HG02588 (cell line): ENCODE data around the gene ARFGEF3.
"Not testable (repeated sequence)": the region's sequence is repeated elsewhere in the genome, so short reads cannot be mapped to it uniquely, and the experiment has no call there.

Experiments used
- ATAC-seq: cut with Tn5 transposase; IDR thresholded peaks from one replicate; pipeline ENCODE4 v1.9.1; 2021; ENCODE audit warnings: mild to moderate bottlenecking, moderate library complexity; ENCODE audit not compliant: unreplicated experiment

Gene ARFGEF3

GRCh38 chr6:138341176-138341575 is 179.4 kb downstream of the ARFGEF3 start:
- ATAC-seq: no peak

DNA sequence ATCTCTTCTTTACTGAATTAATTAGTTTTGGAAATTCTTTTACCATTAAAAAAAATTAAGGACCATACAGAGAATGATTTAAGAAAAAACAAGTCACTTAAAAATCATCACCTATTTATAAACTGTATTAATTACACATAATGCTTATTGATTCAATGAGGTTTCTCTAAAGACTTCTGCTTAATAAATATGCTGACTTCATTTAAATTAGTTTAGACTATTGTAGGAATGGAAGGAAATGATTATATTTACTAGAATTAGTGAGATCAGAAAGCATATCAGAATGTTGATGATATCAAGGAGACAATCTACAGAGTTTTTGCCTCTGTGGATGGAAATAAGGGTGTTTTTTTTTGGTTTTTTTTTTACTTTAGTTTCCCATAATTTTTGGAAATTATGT is 181.4 kb downstream of the ARFGEF3 start:
- no peak for ATAC-seq

- no peak for ATAC-seq
Observed at GRCh38 chr6:138345565-138346285, 184.0 kb downstream of the ARFGEF3 start.

- no peak for ATAC-seq
Observed at GRCh38 chr6:138346302-138347195, 184.8 kb downstream of the ARFGEF3 start.

DNA sequence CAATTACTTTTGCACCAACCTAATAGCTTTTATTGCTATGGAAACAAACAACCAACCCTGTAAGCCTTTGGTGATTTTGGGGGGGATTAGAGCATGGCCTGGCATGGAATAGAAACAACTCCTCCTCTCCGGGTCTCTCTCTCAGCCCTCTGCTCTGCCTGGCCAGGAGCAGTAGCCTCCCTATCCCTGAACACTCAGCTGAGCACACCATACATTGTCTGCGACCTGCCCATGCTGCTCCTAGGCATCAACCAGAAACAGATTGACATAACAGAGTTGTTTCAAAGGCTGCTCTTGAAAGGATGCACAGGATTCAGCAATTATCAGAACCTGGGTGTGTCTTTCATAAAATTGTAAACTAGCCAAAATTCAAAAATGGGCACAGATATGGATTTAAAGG is 186.1 kb downstream of the ARFGEF3 start:
- no peak for ATAC-seq

- no peak for ATAC-seq
Observed at GRCh38 chr6:138349891-138350290, 188.2 kb downstream of the ARFGEF3 start.

- ATAC-seq: no peak
Observed at GRCh38 chr6:138357928-138358327, 196.2 kb downstream of the ARFGEF3 start.

DNA sequence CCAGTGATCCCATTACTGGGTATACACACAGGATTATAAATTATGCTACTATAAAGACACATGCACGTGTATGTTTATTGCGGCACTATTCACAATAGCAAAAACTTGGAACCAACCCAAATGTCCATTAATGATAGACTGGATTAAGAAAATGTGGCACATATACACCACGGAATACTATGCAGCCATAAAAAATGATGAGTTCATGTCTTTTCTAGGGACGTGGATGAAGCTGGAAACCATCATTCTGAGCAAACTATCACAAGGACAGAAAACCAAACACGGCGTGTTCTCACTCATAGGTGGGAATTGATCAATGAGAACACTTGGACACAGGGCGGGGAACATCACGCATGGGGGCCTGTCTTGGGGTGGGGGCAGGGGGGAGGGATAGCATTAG is 206.9 kb downstream of the ARFGEF3 start:
- not testable (repeated sequence) for ATAC-seq

DNA sequence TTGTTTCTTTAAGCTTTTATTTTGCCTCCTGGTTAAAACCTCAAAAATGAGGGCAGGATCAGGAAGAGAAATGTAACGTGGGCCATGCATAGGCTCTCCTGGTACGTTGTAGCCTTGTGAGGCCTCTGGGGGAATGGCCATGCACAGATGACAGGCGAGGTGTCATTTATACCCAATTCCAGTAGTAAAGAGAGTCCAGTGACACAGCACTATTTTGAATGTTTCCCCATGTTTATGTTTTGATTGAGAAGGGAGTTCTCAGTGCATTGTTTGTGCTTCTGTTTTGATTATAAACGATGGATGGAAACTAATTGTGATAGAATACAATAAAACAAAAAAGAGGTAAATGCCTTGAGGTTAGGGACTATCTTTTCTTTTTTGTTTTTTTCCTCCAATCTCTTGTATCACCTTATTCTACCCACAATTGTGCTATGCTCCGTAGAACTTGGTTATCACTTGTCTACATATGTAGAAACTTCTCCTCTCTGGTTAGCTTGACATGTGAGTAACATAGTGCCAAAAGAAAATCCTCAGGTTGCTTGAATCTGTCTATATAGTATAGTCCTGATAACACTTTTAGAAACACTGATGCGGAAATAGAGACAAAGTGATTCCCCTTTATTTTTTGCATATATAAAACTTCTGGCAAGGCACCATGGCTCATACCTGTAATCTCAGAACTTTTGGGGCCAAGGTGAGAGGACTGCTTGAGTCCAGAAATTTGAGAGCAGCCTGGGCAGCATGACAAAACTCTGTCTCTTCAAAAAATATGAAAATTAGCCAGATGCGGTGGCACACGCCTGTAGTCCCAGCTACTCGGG is 209.1 kb downstream of the ARFGEF3 start:
- ATAC-seq: no peak

DNA sequence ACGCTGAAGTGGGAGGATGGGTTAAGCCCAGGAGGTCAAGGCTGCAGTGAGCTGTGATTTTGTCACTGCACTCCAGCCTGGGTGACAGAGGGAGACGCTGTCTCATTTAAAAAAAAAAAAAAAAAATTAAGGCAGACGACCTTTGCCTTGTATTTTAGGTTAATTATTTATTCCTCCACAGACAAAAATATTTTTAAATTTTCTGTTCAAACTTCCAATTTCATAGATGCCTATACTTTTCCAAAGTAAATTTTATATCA is 209.6 kb downstream of the ARFGEF3 start:
- no peak for ATAC-seq

DNA sequence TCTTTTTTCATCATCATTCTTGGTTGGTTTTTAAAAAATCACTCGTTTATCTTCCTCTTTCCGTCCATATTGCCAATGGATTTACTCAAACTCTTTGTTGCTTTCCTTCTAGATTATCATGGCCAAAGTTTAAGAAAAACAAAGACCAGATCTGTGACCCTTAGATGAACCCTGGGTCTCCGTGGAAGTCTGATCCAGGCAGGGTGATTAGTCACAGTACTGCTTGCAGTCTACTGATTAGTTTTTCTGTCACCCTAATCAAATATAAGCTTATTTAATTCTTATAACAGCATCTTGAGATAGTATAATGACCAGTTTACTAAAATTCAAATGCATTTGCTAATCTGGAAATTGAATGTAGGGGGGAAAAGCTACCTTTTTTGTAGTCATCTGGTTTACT is 210.0 kb downstream of the ARFGEF3 start:
- ATAC-seq: no peak

DNA sequence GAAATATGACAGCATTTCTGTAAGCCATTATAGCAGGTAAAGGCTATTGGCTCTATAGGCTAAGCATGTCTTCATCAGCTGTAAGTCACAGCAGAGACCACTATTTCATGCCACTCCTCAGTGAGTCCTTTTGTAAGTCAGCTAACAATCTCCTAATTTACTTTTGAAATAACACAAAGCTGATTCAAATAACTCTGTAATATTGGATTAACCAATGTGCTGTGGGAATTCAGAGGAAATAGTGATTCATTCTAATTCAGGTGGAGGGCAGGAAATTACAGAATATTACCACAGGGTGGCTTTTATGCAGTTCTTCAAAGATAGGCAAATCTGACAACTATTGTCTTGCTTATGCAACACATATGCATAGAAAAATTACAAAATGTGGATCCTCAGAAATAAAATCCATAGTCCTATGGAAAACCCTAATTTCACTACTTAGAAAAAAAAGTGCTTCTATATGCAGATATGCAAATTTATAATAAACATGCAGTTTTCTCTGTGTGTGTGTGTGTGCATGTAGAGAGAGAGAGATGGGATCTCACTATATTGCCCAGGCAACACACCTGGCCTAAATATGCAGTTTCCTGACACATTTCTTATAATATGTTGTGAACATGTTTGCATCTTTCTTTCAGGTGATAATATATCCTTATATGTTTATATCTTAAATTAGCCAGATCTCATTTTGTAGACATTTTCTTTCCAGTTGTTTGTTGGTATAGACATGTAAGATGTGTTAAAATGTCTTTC is 211.1 kb downstream of the ARFGEF3 start:
- no peak for ATAC-seq

DNA sequence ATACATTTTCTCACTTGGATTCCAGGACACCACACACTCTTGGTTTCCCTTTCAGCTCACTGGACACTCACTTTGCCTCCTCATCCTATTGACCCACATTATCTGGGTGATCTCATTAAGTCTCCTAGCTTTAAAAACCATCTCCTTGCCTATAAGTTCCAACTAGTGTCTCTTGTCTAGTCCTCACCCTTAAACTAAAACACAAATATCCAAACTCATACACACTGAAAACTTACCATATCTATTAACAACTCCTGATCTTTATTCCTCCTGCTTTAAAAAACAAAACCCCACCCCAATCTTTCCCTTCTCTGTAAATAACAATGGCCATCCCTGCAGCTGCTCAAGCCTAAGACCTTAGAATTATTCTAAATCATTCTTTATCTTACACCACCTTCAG is 212.5 kb downstream of the ARFGEF3 start:
- ATAC-seq: no peak

GRCh38 chr6:138374815-138375214 is 213.1 kb downstream of the ARFGEF3 start:
- ATAC-seq: no peak

DNA sequence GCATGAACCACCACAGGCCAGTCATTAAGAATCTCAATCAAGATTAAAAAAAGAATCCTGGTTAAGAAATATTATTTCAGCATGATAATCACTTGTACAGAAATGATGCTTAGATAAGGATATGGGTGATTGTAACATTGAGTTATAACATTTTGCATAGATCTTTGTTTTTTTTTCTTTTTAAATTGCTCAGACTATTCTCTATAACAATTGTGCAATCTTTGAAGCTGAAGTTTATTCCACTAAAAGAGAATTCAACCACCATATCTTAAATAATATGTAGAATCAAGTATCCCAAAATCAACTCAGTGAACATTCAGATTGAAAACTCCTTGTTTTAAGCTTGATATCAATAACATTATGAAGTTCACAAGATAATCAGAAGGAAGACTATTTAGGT is 215.3 kb downstream of the ARFGEF3 start:
- ATAC-seq: no peak

DNA sequence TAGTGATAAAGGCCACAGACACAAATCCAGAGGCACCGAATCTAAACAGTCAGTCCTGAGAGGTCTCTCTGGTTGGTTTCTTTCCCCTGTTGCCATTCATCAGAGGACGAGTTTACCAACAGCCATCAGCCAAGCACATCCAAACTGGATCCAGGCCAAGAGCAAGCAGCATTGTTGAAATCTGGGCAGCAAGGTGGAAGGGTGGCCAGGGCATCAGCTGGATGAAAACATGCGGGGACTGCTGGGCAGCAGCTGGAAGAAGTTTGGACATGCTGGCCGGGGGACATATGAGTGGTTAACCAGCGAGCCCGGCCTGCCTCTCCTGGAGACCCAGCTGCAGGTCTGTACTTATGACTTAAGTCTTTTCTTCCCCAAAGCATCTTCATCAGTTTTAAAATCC is 216.1 kb downstream of the ARFGEF3 start, which contains the start of gene SMIM28:
Gene SMIM28 (plus strand): TSS at position 62 of the 400 bp plus-strand sequence. CDS start 168 bp downstream, at position 230.
- ATAC-seq: no peak

DNA sequence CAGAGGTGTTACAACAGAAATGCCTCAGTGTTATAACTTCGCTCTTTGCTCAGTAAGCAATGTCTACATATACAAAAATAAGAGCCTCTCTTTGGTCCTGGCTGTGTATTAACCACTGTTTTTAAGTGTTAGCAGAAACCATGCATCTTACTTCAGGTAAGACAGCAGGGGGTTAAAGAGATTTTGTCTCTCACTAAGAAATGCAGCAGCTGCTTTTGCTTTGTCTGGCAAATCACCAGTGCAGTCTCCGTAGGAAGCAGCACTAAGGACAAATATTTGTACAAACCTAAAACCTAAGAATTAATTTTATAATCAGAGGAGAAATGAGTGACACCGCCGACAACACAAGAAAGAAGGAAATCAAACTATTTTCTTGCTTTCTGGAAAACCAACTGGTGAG is 216.7 kb downstream of the ARFGEF3 start:
- no peak for ATAC-seq

DNA sequence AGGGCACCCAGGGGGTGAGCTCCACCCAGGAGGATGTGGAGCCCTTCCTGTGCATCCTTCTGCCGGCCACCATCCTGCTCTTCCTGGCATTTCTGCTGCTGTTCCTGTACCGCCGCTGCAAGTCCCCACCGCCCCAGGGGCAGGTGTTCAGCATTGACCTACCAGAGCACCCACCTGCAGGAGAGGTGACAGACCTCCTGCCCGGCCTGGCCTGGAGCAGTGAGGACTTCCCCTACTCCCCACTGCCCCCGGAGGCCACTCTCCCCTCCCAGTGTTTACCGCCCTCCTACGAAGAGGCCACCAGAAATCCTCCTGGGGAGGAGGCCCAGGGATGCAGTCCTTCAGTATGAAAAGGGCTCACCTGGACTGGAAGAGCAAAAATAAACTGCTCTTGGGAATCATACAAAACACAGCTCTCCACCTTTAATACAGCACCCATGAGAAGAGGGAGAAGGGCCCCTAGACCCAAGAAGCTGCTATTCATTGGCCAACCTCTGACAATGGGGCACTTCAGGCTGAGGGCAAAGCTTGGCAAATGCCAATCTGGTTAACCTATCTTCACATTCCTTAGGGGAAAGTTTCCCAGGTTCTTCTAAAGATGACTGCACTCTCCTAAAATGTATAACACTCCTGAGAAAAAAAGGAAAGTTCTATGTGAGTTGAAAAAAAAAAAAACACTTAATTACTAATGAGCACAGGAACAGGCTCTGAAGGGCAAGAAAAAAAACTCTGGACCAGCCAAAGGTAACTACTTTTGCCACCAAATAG is 220.9 kb downstream of the ARFGEF3 start:
- no peak for ATAC-seq

GRCh38 chr6:138383776-138384175 is 222.0 kb downstream of the ARFGEF3 start:
- ATAC-seq: no peak

GRCh38 chr6:138386897-138387296 is 225.2 kb downstream of the ARFGEF3 start:
- no peak for ATAC-seq
